Activated T-cell treated with anti-CD3 and anti-CD28 coated beads for 48 hours (primary cell): ENCODE results near the gene NFATC2.
"Not testable (repeated sequence)": the region's sequence is repeated elsewhere in the genome, so short reads cannot be mapped to it uniquely, and the experiment has no call there.

ENCODE experiments used
- DNase-seq: peaks from one replicate; pipeline ENCODE4 v3.0.0-alpha.2; 2020; ENCODE audit warnings: low read depth

Gene NFATC2

DNA sequence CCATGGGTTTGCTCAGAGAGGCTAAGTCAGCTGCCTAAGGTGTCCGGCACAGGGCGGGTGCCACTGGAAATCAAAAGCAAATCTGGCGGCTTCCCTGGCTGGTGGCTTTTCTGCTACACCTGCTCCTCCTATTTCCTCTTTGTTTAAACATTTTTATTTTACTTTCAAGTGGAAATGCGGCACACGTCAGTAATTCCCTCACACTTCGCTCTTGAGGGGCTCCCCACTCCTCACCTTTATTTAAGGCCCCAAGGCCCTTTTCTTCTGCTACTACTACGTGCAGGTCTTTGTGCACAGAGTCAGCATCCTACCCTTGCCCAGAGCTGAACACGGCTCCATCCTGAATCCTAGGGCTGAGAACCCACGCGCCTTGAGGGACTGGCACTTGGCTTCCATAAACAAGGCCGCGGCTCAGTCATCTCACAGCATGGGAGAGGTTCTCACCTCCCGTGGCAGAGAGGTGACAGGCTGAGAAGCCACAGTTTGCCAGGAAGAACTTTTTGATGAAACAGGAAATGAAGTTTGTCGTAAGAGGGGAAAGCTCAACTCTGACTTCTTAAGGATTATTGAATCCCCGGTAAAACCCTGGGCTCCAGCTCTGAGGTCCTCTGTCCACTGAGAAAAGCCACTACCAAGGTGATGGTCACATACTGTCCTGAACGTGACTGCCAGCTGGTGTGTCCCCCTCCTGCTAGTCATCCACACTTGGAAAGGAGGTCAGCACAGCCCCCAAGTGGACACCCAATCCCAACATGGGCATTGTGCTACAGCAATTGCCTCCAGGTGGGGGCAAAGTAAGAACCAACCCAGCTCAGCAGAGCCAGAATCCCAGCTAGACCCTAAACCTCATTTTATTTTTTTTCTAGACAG is 48.0 kb downstream of the NFATC2 start:
- DNase-seq = no peak

DNA sequence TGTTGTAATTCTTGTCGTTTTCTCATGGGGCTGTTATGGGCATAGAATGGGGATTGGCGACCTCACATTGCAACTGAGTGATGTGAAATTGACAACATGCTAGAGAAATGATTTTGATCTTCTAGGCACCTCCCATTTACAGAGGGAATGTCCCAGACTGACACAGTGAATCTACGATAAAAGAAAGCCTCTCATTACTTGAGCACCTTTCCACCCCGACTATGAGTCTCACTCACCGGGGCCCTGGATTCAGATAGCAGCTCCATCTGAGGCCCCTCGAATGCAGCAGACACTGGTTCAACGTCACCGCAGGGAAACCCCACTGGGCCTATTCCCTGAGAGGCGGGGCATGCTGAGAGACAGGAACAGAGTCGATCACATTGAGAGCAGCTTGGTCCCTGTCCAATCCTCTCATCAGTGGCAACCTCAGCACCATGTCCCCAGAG is 49.1 kb downstream of the NFATC2 start:
- no peak for DNase-seq

GRCh38 chr20:51492167-51493092 is 50.1 kb downstream of the NFATC2 start:
- DNase-seq = no peak

- DNase-seq = no peak
Measured at GRCh38 chr20:51491393-51491792, 51.1 kb downstream of the NFATC2 start.

GRCh38 chr20:51490635-51491034 is 51.9 kb downstream of the NFATC2 start:
- DNase-seq = no peak

DNA sequence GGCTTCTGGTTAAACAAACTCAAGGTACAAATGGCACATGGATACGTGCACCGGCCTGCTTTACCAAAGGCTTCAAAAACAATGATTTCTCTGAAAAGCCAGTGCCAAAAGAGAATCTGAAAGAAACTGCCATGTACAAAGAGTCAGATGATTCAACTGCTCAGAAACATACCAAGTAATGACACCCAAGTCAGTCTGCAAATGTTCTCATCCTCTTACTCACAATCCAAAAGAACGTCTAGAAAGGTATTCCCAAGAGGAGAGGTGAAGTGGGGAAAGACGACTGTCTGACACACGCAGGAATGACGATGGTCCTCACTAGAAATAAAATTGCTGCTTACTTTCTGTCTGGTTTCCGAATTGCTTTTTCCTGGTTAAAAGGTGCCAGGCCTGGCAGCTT is 52.9 kb downstream of the NFATC2 start:
- DNase-seq = no peak

DNA sequence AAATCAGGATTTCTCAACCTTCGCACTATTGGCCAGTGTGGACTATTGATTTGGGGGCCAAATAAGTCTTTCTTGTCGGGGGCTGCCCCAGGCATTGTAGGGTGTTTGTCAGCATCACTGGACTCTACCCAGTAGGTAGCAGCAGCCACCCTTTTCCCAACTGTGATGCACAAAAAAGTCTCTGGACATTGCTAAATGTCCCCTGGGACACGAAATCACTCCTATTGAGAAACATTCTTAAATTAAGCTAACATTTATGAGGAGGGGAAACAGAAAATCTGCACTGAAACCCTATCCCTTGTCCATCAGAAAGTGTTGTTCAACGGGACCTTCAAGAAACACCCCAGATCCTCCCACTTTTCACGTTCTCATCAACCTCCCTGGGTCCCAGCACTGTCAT is 54.2 kb downstream of the NFATC2 start:
- DNase-seq = no peak

DNA sequence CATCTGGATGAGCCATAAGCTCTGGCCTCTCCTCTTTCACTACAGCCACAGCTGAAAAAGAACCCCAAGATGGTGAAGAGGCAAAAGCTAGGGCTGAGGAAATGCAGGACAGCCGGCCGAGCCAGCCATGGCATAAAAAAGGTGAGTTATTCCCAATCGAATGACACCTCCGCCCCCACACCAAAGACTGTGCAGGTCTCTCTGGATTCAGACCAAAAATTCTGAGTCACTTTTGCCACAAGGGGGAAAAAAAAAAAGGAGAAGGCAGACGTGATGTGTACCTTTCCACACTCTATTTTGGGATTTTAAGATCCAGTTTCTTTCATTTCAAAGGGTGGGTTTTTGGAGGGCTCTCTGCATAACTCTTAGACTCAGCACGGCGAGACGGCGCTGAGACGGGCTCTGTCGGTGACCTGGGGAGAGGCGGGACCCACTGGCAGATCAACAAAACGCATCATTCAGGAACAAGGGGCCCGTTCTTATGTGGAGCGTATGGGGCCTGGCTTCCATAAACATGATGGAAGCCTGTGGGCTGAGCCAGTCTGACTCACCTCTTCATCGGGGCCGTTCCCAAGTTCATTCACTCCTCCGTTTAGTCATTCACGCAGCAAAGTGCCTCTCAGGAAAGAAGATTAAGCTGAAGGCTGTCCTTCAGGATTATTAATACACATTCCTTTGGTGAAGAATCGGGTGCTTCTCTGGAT is 54.8 kb downstream of the NFATC2 start:
- no peak for DNase-seq

DNA sequence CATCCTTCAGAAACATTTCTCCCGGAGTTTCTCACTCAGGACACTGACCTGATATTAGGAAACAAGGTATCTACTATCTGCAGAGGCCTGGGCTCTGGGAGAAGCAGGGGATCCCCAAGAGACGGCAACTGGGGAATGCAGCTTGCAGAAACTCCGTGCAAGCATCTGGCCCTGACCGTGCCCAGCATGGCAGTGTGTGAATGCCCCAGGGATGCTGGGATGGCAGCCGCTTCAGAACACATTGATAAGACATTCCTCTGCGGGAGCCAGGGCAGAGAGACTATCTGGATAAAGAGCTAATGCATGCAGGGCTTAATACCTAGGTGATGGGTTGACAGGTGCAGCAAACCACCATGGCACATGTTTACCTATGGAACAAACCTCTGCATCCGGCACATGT is 55.4 kb downstream of the NFATC2 start:
- DNase-seq = no peak

GRCh38 chr20:51486197-51487005 is 56.1 kb downstream of the NFATC2 start:
- DNase-seq = no peak

DNA sequence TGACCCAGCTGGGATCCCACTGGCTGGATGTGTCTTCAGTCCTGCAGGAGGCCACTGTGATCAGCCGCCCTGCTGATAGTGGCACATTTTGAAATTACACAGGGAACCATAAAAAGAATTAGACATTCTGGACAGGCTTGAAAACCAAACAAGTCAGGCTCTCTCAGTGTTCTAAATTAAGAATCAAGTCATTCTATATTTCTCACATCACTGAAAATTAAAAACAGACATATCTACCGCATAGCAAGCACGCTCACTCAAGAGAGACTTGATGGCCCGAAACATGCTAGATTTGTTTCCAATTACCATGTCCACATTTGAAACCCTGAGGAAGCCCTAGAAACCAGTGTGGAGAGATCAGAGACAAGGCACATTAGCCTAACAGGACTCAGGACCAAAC is 57.7 kb downstream of the NFATC2 start:
- no peak for DNase-seq

- DNase-seq = no peak
Measured at GRCh38 chr20:51484141-51484815, 58.2 kb downstream of the NFATC2 start.

- DNase-seq = no peak
Measured at GRCh38 chr20:51482836-51483473, 59.6 kb downstream of the NFATC2 start.

- peak; percentile 48 for DNase-seq
Measured at GRCh38 chr20:51481341-51481914, 61.1 kb downstream of the NFATC2 start.

DNA sequence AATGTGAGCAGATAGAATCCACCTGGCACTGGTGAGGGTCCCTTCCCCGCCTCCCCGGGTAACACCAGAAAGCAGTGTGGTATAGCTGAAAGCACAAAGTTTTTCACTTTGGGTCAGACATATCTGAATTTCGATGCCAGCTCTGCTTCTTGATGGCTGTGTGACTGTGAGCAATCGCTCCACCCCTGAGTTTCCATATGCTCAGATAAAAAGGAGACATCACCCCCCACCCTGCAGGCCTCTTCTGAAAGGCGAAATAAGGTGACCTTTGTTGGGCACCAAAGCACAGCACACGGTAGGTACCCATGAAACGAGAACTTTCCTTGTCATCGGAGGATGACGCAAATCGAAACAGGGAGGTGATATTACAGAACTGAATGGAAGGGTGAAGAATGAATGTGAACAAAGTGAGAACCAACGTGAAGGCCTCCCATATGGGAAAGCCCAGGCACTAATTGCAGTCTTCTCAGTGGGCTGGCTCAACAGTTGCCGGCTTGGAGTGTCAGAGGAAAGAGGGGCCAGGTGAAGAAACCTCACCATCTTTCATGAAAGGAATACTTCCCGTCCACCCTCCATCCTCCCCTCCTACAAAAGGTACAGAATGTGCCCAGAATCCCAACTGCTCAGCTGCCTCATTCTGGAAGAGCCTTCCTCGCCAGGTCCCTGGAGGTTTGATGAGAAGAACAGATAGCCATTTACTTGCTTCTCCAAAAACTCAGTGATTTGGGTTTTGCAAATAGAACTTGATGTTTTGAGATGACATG is 61.8 kb downstream of the NFATC2 start:
- DNase-seq = peak; percentile 68

DNA sequence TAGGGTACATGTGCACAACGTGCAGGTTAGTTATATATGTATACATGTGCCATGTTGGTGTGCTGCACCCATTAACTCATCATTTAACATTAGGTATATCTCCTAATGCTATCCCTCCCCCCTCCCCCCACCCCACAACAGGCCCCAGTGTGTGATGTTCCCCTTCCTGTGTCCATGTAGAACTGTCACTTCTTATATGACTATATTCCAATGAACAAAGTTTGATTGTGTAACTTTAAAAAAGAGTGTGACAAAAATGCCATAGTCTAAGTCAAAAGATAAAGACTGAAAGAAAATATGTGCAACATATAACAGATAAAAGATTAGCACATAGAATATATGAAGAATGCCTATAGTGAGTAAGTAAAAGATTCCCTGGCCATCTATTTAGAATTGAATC is 66.4 kb downstream of the NFATC2 start:
- not testable (repeated sequence) for DNase-seq

GRCh38 chr20:51473771-51474170 is 68.7 kb downstream of the NFATC2 start:
- no peak for DNase-seq

DNA sequence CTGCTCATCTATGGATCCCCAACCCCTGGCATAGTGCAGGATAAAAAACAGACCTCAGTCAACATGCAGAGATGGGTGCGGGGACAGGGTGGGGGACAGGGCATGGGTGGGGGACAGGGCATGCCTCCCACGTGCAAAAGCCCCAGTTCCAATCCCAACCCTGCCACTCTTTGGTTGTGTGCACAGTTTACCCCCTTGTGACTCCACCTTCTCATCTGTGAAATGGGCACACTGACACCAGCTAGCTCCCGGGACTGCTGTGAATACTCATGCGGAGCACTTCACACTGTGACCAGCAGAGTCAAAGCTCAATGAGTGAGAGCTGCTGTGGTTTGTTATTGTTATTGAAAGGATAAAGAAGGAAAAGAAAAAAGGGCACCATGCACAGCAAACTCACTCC is 69.3 kb downstream of the NFATC2 start:
- no peak for DNase-seq

- no peak for DNase-seq
Measured at GRCh38 chr20:51470907-51471411, 71.6 kb downstream of the NFATC2 start.
